A549 treated with Mapracorat at 1 μM for 4 hours (cell line): ENCODE data around the gene R3HDM1. TPM values are rescaled to one million over a fixed set of nuclear protein-coding genes. Genes with fewer than 3 reads are reported as not detected.

Source experiments
- total RNA-seq: library from RNA; stranded (reverse); fragments of 200-300 nt; extraction: Qiagen RNA extraction; gene quantifications from 5 replicates; pipeline ENCODE4 v1.2.3, GENCODE V29; 2022

The R3HDM1 gene
- 21.5 to 23.7 TPM (median 22.7 TPM) in 5 replicates for total RNA-seq

GRCh38 chr2:135531231-135532197 lies at the start of gene R3HDM1:
Gene R3HDM1, plus strand, starts transcription at chr2:135531484. Its CDS starts 73,362 bp downstream, at chr2:135604846.

GRCh38 chr2:135530313-135531230 lies 712 bp upstream of the R3HDM1 start, which contains the start of gene ZRANB3:
Gene ZRANB3, minus strand, starts transcription at chr2:135531218.

GRCh38 chr2:135741395-135742324 lies 210.4 kb downstream of the R3HDM1 start, which contains the start of gene UBXN4:
Gene UBXN4, plus strand, starts transcription at chr2:135741855. Its CDS starts 75 bp downstream, at chr2:135741930.

Other genes with a start within 250 kb of the R3HDM1 start
- gene ZRANB3, start 266 bp upstream of the R3HDM1 start, total RNA-seq, result 4.0 to 6.6 TPM (median 5.6 TPM) in 5 replicates
- 34.8 to 42.8 TPM (median 40.3 TPM) in 5 replicates for gene UBXN4, start 210.4 kb downstream of the R3HDM1 start, total RNA-seq